Loucy (cell line): Measurements from ENCODE around the gene TTC7B.

Experiments
- EZH2phosphoT487 ChIP-seq: fragments of 200-600 bp; IDR thresholded peaks from 2 replicates; pipeline ENCODE4 v1.6.1; 2018; ENCODE audit warnings: antibody characterized with exemption, mild to moderate bottlenecking, moderate library complexity, borderline replicate concordance
- TF ChIP-seq, protein P1 (sequence below): fragments of 200-600 bp; sonication (generic); conservative IDR thresholded peaks from 2 replicates; pipeline ENCODE4 v1.5.1; 2014; ENCODE audit warnings: mild to moderate bottlenecking, antibody characterized with exemption, low read length

GRCh38 chr14:90642244-90642717 is 173.9 kb downstream of the TTC7B start:
- TF ChIP-seq, protein P1, sequence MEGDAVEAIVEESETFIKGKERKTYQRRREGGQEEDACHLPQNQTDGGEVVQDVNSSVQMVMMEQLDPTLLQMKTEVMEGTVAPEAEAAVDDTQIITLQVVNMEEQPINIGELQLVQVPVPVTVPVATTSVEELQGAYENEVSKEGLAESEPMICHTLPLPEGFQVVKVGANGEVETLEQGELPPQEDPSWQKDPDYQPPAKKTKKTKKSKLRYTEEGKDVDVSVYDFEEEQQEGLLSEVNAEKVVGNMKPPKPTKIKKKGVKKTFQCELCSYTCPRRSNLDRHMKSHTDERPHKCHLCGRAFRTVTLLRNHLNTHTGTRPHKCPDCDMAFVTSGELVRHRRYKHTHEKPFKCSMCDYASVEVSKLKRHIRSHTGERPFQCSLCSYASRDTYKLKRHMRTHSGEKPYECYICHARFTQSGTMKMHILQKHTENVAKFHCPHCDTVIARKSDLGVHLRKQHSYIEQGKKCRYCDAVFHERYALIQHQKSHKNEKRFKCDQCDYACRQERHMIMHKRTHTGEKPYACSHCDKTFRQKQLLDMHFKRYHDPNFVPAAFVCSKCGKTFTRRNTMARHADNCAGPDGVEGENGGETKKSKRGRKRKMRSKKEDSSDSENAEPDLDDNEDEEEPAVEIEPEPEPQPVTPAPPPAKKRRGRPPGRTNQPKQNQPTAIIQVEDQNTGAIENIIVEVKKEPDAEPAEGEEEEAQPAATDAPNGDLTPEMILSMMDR: no peak
- TF ChIP-seq EZH2phosphoT487: no peak
